Measurements from ENCODE around the gene STAT5B. TPM values are rescaled to one million over a fixed set of nuclear protein-coding genes. Genes with fewer than 3 reads are reported as not detected.

Gene STAT5B
- total and polyA plus RNA-seq, 9 of the 15 experiments (the other 6 are each of a cell fraction or from before 2014, with no cell fraction given), result 20.8 to 176 (median 92.4) TPM

DNA sequence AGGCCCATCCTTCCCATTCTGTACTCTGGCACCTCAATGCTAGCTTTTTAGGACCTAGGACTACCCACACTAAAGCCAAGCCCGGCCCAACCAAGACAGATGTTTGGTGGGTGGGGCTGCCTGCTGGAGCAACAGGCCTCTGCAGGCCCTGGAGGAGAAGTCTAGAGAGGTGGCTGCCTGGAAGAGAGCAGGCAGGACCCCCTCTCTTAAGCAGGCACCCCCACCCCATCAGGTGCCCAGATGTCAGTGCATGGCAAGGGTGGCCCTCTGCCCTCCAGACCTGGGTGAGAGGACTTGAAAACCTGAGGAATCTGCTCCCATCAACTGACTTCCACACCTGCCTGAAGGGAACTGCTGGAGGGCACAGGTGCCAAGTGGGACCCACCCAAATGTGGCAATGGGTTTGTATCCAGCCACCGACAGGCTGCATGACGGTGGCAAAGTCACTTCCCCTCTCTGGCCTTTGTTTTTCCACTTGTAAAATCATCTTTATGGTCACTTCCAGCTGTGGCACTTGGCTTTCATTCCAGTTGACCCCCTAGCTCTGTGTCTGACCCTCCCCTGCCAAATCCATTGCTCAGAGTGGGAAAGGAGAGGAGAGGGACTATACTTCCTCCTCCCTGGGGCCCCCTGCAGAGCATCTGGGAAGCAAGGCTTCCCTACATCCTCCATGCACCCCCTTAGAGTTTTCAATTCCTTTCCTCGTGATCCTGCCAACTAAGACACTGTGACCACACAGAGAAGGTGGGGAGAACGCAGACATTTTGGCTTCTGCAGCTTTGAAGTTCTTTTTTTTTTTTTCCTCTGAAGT lies 10.4 kb upstream of the STAT5B start (continued):
- no peak for TF ChIP-seq RBM17 (IDR thresholded peaks at IDR 0.05; ENCODE audit: borderline replicate concordance, low read depth, low read length)
- TF ChIP-seq, protein P1, sequence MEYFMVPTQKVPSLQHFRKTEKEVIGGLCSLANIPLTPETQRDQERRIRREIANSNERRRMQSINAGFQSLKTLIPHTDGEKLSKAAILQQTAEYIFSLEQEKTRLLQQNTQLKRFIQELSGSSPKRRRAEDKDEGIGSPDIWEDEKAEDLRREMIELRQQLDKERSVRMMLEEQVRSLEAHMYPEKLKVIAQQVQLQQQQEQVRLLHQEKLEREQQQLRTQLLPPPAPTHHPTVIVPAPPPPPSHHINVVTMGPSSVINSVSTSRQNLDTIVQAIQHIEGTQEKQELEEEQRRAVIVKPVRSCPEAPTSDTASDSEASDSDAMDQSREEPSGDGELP (CRISPR knock-in tag; IDR thresholded peaks at IDR 0.05; ENCODE audit: borderline replicate concordance), result peak; percentile 32; the same call in 1 of the 2 replicates
- no peak for TF ChIP-seq KDM2B (CRISPR knock-in tag; IDR thresholded peaks at IDR 0.05)
- TF ChIP-seq FOXK2 (conservative IDR thresholded peaks at IDR 0.05 in 1 of 2, IDR thresholded peaks at IDR 0.05 in 1 of 2; ENCODE audit: low read depth in 2 of 2), result no peak
- peak; percentile 3 for TF ChIP-seq NEUROD1 (IDR thresholded peaks at IDR 0.05; ENCODE audit: borderline replicate concordance, low read depth, low read length, partially characterized antibody)
- TF ChIP-seq, protein P2, sequence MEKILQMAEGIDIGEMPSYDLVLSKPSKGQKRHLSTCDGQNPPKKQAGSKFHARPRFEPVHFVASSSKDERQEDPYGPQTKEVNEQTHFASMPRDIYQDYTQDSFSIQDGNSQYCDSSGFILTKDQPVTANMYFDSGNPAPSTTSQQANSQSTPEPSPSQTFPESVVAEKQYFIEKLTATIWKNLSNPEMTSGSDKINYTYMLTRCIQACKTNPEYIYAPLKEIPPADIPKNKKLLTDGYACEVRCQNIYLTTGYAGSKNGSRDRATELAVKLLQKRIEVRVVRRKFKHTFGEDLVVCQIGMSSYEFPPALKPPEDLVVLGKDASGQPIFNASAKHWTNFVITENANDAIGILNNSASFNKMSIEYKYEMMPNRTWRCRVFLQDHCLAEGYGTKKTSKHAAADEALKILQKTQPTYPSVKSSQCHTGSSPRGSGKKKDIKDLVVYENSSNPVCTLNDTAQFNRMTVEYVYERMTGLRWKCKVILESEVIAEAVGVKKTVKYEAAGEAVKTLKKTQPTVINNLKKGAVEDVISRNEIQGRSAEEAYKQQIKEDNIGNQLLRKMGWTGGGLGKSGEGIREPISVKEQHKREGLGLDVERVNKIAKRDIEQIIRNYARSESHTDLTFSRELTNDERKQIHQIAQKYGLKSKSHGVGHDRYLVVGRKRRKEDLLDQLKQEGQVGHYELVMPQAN (IDR thresholded peaks at IDR 0.05; ENCODE audit: borderline replicate concordance), result 0 out of 2 replicates have a peak, but pooled peaks have one; percentile 26
- TF ChIP-seq, protein P3, sequence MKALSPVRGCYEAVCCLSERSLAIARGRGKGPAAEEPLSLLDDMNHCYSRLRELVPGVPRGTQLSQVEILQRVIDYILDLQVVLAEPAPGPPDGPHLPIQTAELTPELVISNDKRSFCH (CRISPR knock-in tag; IDR thresholded peaks at IDR 0.05), result no peak
- TF ChIP-seq, protein P3 (tag; IDR thresholded peaks at IDR 0.05), result no peak
- no peak for TF ChIP-seq TOE1 (IDR thresholded peaks at IDR 0.05; ENCODE audit: borderline replicate concordance)
- TF ChIP-seq TOE1 (CRISPR knock-in tag; IDR thresholded peaks at IDR 0.05; ENCODE audit: borderline replicate concordance, low read depth), result no peak
- TF ChIP-seq RBFOX2 (IDR thresholded peaks at IDR 0.05; ENCODE audit: low read depth, low read length), result peak; percentile 60
- TF ChIP-seq SIN3A (IDR thresholded peaks at IDR 0.05; ENCODE audit: borderline replicate concordance in 2 of 2, control insufficient read depth in 1 of 2, low read depth in 2 of 2, low read length in 2 of 2), result peak in 1 of 2 experiments; percentile 88; a peak in 2 of 4 replicates
- 0 out of 2 replicates have a peak, but pooled peaks have one; percentile 21 for TF ChIP-seq RB1 (IDR thresholded peaks at IDR 0.05; ENCODE audit: low read depth)
- TF ChIP-seq, protein P4, sequence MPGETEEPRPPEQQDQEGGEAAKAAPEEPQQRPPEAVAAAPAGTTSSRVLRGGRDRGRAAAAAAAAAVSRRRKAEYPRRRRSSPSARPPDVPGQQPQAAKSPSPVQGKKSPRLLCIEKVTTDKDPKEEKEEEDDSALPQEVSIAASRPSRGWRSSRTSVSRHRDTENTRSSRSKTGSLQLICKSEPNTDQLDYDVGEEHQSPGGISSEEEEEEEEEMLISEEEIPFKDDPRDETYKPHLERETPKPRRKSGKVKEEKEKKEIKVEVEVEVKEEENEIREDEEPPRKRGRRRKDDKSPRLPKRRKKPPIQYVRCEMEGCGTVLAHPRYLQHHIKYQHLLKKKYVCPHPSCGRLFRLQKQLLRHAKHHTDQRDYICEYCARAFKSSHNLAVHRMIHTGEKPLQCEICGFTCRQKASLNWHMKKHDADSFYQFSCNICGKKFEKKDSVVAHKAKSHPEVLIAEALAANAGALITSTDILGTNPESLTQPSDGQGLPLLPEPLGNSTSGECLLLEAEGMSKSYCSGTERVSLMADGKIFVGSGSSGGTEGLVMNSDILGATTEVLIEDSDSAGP (CRISPR knock-in tag; IDR thresholded peaks at IDR 0.05), result 0 out of 2 replicates have a peak, but pooled peaks have one; percentile 16

Data from K562 (cell line).